WTC11 (cell line): ENCODE data around the gene TTC4. TPM values are rescaled to one million over a fixed set of nuclear protein-coding genes. Genes with fewer than 3 reads are reported as not detected.

Experiments used
- ATAC-seq: fragments of 200-7000 bp; cut with Tn5 transposase; 2 replicates; pipeline ENCODE4 v1.10.0; 2021; ENCODE audit warnings: mild to moderate bottlenecking, moderate library complexity
- CTCF ChIA-PET: fragments of 300-600 bp; sonication (Branson Sonifier 250); formaldehyde crosslinking; loops from one replicate; lab custom pipeline; 2021; ENCODE audit warnings: antibody characterized with exemption; lab: Charles Lee
- POLR2A ChIA-PET: fragments of 350-600 bp; sonication (Branson Sonifier 250); formaldehyde crosslinking; loops from one replicate; lab custom pipeline; 2021; ENCODE audit warnings: antibody characterized with exemption; lab: Charles Lee
- DNase-seq: peaks from one replicate; pipeline ENCODE4 v3.0.0; 2021; ENCODE audit warnings: low spot score
- H3K27ac Mint-ChIP-seq: 2 replicates; pipeline ENCODE4 v1.8.0; 2021; ENCODE audit warnings: mixed read lengths
- H3K27me3 Mint-ChIP-seq: 2 replicates; pipeline ENCODE4 v1.8.0; 2021; ENCODE audit warnings: low read depth, mild to moderate bottlenecking, moderate library complexity, mixed read lengths
- H3K36me3 Mint-ChIP-seq: 2 replicates; pipeline ENCODE4 v1.8.0; 2021; ENCODE audit warnings: mixed read lengths
- H3K4me1 Mint-ChIP-seq: 2 replicates; pipeline ENCODE4 v1.8.0; 2022; ENCODE audit warnings: mixed read lengths
- H3K4me3 Mint-ChIP-seq: 2 replicates; pipeline ENCODE4 v1.8.0; 2021; ENCODE audit warnings: mild to moderate bottlenecking, moderate library complexity, mixed read lengths
- H3K9me3 Mint-ChIP-seq: 2 replicates; pipeline ENCODE4 v1.8.0; 2021; ENCODE audit warnings: mixed read lengths
- ATF1 ChIP-seq: sonication (generic); formaldehyde crosslinking; IDR thresholded peaks from 2 replicates; pipeline ENCODE4 v1.8.1; 2023; ENCODE audit warnings: mild to moderate bottlenecking, moderate library complexity, missing genetic modification reagents
- CREM ChIP-seq: sonication (generic); formaldehyde crosslinking; IDR thresholded peaks from 2 replicates; pipeline ENCODE4 v1.8.1; 2022; ENCODE audit warnings: mild to moderate bottlenecking, missing genetic modification reagents, moderate library complexity
- EMX1 ChIP-seq: fragments of 250-450 bp; sonication (Bioruptor Pico); IDR thresholded peaks from 2 replicates; pipeline ENCODE4 v1.8.0; 2021; ENCODE audit warnings: mild to moderate bottlenecking
- ETV6 ChIP-seq: sonication (generic); formaldehyde crosslinking; IDR thresholded peaks from 2 replicates; pipeline ENCODE4 v1.8.1; 2022; ENCODE audit warnings: mild to moderate bottlenecking, missing genetic modification reagents
- GABPB1 ChIP-seq: sonication (generic); formaldehyde crosslinking; IDR thresholded peaks from 2 replicates; pipeline ENCODE4 v1.8.1; 2023; ENCODE audit warnings: mild to moderate bottlenecking, missing genetic modification reagents
- GRHL2 ChIP-seq: fragments of 250-450 bp; sonication (Bioruptor Pico); IDR thresholded peaks from 2 replicates; pipeline ENCODE4 v1.8.0; 2022; ENCODE audit warnings: mild to moderate bottlenecking, moderate library complexity; ENCODE audit not compliant: insufficient replicate concordance, severe bottlenecking
- HMGA2 ChIP-seq: fragments of 250-450 bp; sonication (Bioruptor Pico); IDR thresholded peaks from 2 replicates; pipeline ENCODE4 v1.4.0; 2021; ENCODE audit warnings: mild to moderate bottlenecking, moderate library complexity
- IRF2 ChIP-seq: sonication (generic); formaldehyde crosslinking; IDR thresholded peaks from 2 replicates; pipeline ENCODE4 v1.8.0; 2022; ENCODE audit warnings: low read depth, missing genetic modification reagents, borderline replicate concordance
- OVOL2 ChIP-seq: fragments of 250-450 bp; sonication (Bioruptor Pico); IDR thresholded peaks from 2 replicates; pipeline ENCODE4 v1.9.0; 2021; ENCODE audit warnings: mild to moderate bottlenecking, borderline replicate concordance
- PRRX2 ChIP-seq: fragments of 250-450 bp; sonication (Bioruptor Pico); IDR thresholded peaks from 2 replicates; pipeline ENCODE4 v1.8.0; 2021; ENCODE audit warnings: mild to moderate bottlenecking
- SMAD3 ChIP-seq: sonication (generic); formaldehyde crosslinking; IDR thresholded peaks from 2 replicates; pipeline ENCODE4 v1.8.0; 2022; ENCODE audit warnings: missing genetic modification reagents, mild to moderate bottlenecking, borderline replicate concordance
- TEAD1 ChIP-seq: sonication (generic); formaldehyde crosslinking; IDR thresholded peaks from 2 replicates; pipeline ENCODE4 v1.8.0; 2022; ENCODE audit warnings: mild to moderate bottlenecking, missing genetic modification reagents
- ZNF121 ChIP-seq: sonication (generic); formaldehyde crosslinking; IDR thresholded peaks from 2 replicates; pipeline ENCODE4 v1.8.0; 2023; ENCODE audit warnings: missing genetic modification reagents
- ZNF671 ChIP-seq: fragments of 250-450 bp; sonication (Bioruptor Pico); IDR thresholded peaks from 2 replicates; pipeline ENCODE4 v1.8.0; 2021; ENCODE audit warnings: mild to moderate bottlenecking
- total RNA-seq: library from RNA; stranded (reverse); gene quantifications from 3 replicates; pipeline ENCODE4 v1.2.3, GENCODE V29; 2021
- TF ChIP-seq, protein P1 (sequence below): sonication (generic); formaldehyde crosslinking; IDR thresholded peaks from 2 replicates; pipeline ENCODE4 v1.8.1; 2023; ENCODE audit warnings: mild to moderate bottlenecking, missing genetic modification reagents, borderline replicate concordance
- TF ChIP-seq, protein P2 (sequence below): sonication (generic); formaldehyde crosslinking; IDR thresholded peaks from 2 replicates; pipeline ENCODE4 v1.8.1; 2023; ENCODE audit warnings: mild to moderate bottlenecking, moderate library complexity, missing genetic modification reagents
- TF ChIP-seq, protein P3 (sequence below): sonication (generic); formaldehyde crosslinking; IDR thresholded peaks from 2 replicates; pipeline ENCODE4 v1.8.1; 2022; ENCODE audit warnings: mild to moderate bottlenecking, missing genetic modification reagents, moderate library complexity, borderline replicate concordance
- TF ChIP-seq, protein P4 (sequence below): sonication (generic); formaldehyde crosslinking; IDR thresholded peaks from 2 replicates; pipeline ENCODE4 v1.8.1; 2022; ENCODE audit warnings: missing genetic modification reagents, borderline replicate concordance
- TF ChIP-seq, protein P5 (sequence below): sonication (generic); formaldehyde crosslinking; IDR thresholded peaks from 2 replicates; pipeline ENCODE4 v1.8.1; 2023; ENCODE audit warnings: mild to moderate bottlenecking, missing genetic modification reagents, moderate library complexity
- TF ChIP-seq, protein P6 (sequence below): sonication (generic); formaldehyde crosslinking; IDR thresholded peaks from 2 replicates; pipeline ENCODE4 v1.8.0; 2022; ENCODE audit warnings: mild to moderate bottlenecking, missing genetic modification reagents
- TF ChIP-seq, protein P7 (sequence below): sonication (generic); formaldehyde crosslinking; IDR thresholded peaks from 2 replicates; pipeline ENCODE4 v1.8.0; 2023; ENCODE audit warnings: missing genetic modification reagents, mild to moderate bottlenecking, borderline replicate concordance

The TTC4 gene
- total RNA-seq, 1 experiment from 2014 or later: 18.8 TPM

DNA sequence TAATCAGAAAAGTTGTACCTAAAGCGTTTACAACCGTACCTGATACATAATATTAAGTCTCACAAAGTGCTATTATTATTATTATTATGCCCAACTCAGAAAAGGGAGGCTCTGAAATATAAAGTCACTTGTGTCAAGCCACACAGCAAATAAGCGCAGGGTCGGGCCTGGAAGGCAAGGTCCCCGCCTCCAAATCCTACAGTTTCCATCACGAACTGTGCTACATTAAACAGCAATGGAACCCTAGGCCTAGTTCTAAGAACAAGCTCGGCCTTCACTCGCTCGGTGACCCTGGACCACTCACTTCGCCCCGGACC lies 48.1 kb downstream of the TTC4 start (continued):
- TF ChIP-seq, protein P1, sequence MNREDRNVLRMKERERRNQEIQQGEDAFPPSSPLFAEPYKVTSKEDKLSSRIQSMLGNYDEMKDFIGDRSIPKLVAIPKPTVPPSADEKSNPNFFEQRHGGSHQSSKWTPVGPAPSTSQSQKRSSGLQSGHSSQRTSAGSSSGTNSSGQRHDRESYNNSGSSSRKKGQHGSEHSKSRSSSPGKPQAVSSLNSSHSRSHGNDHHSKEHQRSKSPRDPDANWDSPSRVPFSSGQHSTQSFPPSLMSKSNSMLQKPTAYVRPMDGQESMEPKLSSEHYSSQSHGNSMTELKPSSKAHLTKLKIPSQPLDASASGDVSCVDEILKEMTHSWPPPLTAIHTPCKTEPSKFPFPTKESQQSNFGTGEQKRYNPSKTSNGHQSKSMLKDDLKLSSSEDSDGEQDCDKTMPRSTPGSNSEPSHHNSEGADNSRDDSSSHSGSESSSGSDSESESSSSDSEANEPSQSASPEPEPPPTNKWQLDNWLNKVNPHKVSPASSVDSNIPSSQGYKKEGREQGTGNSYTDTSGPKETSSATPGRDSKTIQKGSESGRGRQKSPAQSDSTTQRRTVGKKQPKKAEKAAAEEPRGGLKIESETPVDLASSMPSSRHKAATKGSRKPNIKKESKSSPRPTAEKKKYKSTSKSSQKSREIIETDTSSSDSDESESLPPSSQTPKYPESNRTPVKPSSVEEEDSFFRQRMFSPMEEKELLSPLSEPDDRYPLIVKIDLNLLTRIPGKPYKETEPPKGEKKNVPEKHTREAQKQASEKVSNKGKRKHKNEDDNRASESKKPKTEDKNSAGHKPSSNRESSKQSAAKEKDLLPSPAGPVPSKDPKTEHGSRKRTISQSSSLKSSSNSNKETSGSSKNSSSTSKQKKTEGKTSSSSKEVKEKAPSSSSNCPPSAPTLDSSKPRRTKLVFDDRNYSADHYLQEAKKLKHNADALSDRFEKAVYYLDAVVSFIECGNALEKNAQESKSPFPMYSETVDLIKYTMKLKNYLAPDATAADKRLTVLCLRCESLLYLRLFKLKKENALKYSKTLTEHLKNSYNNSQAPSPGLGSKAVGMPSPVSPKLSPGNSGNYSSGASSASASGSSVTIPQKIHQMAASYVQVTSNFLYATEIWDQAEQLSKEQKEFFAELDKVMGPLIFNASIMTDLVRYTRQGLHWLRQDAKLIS (CRISPR knock-in tag): no peak
- no peak for TF ChIP-seq ATF1 (CRISPR knock-in tag)
- no peak for TF ChIP-seq SMAD3
- no peak for TF ChIP-seq GABPB1
- TF ChIP-seq, protein P2, sequence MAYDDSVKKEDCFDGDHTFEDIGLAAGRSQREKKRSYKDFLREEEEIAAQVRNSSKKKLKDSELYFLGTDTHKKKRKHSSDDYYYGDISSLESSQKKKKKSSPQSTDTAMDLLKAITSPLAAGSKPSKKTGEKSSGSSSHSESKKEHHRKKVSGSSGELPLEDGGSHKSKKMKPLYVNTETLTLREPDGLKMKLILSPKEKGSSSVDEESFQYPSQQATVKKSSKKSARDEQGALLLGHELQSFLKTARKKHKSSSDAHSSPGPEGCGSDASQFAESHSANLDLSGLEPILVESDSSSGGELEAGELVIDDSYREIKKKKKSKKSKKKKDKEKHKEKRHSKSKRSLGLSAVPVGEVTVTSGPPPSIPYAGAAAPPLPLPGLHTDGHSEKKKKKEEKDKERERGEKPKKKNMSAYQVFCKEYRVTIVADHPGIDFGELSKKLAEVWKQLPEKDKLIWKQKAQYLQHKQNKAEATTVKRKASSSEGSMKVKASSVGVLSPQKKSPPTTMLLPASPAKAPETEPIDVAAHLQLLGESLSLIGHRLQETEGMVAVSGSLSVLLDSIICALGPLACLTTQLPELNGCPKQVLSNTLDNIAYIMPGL (CRISPR knock-in tag): no peak
- TF ChIP-seq, protein P3, sequence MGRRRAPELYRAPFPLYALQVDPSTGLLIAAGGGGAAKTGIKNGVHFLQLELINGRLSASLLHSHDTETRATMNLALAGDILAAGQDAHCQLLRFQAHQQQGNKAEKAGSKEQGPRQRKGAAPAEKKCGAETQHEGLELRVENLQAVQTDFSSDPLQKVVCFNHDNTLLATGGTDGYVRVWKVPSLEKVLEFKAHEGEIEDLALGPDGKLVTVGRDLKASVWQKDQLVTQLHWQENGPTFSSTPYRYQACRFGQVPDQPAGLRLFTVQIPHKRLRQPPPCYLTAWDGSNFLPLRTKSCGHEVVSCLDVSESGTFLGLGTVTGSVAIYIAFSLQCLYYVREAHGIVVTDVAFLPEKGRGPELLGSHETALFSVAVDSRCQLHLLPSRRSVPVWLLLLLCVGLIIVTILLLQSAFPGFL: no peak
- TF ChIP-seq, protein P4, sequence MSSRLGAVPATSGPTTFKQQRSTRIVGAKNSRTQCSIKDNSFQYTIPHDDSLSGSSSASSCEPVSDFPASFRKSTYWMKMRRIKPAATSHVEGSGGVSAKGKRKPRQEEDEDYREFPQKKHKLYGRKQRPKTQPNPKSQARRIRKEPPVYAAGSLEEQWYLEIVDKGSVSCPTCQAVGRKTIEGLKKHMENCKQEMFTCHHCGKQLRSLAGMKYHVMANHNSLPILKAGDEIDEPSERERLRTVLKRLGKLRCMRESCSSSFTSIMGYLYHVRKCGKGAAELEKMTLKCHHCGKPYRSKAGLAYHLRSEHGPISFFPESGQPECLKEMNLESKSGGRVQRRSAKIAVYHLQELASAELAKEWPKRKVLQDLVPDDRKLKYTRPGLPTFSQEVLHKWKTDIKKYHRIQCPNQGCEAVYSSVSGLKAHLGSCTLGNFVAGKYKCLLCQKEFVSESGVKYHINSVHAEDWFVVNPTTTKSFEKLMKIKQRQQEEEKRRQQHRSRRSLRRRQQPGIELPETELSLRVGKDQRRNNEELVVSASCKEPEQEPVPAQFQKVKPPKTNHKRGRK (CRISPR knock-in tag): no peak
- TF ChIP-seq, protein P5, sequence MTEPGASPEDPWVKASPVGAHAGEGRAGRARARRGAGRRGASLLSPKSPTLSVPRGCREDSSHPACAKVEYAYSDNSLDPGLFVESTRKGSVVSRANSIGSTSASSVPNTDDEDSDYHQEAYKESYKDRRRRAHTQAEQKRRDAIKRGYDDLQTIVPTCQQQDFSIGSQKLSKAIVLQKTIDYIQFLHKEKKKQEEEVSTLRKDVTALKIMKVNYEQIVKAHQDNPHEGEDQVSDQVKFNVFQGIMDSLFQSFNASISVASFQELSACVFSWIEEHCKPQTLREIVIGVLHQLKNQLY: no peak
- TF ChIP-seq, protein P6, sequence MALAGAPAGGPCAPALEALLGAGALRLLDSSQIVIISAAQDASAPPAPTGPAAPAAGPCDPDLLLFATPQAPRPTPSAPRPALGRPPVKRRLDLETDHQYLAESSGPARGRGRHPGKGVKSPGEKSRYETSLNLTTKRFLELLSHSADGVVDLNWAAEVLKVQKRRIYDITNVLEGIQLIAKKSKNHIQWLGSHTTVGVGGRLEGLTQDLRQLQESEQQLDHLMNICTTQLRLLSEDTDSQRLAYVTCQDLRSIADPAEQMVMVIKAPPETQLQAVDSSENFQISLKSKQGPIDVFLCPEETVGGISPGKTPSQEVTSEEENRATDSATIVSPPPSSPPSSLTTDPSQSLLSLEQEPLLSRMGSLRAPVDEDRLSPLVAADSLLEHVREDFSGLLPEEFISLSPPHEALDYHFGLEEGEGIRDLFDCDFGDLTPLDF: no peak

DNA sequence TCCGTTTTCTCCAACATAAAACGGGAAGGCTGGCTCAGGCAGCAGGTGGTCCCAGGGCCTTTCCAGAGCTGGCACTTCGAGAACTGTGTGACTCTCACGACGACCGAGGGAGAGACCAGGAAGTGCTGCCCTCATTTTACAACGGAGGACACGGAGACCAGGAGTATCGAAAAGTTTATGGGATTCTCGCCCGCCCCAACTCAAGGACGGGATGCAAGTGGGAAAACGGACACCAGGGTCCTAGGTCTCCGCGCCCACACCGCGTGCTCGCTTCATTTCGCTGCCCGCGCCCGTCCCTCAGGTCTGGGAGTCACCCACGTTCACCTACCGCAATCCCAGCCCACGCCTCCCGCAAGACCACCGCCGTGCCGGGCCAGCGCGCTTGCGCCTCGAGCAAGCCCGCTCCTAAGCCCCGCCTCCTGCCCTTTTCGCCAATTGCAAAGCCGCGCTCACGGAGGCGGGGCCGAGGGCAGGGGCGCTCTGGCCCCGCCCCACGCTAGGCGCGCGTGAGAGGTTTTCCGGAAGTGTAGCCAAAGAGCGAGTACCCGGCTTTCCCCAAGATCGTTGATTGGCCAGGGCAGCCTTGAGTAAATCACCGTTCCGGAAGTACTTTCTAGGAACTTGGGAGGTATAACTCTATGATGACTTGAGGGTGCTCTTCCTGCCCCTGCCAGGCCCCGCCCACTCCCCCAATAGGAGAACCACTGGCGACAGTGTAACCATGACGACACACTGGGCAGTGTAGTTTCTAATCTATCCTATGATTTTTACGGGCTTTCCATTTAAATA lies 48.7 kb downstream of the TTC4 start, which contains the start of gene PARS2:
Gene PARS2, minus strand, starts transcription at position 391 of the 789 bp plus-strand sequence. CDS start 5,362 bp downstream, outside the sequence.
- Mint-ChIP-seq H3K27ac (peak within 1 kb of the TSS; percentile 92), H3K4me3 (peak within 1 kb of the TSS; percentile 94), H3K36me3 (no peaks in the 10 kb centered on the region), H3K4me1 (peaks cover 22% of the 10 kb centered on the region), H3K9me3 (no peaks in the 10 kb centered on the region), H3K27me3 (no peaks in the 10 kb centered on the region; the same call in 1 of the 2 replicates)
- ChIA-PET CTCF (interaction anchor here (0.7 to 3.0 kb wide), 2 partner anchors 28 to 217 kb away, joined by 4 to 11 read pairs; partner anchors contain the start of gene ACOT11), POLR2A (no interaction called here)
- ATAC-seq (peak; percentile 96), DNase-seq (peak; percentile 96)
- TF ChIP-seq IRF2 (CRISPR knock-in tag) (no peak), OVOL2 (CRISPR knock-in tag) (no peak), GRHL2 (CRISPR knock-in tag) (no peak), HMGA2 (CRISPR knock-in tag) (no peak), ETV6 (peak; percentile 60; the same call in 1 of the 2 replicates), EMX1 (CRISPR knock-in tag) (no peak), ZNF121 (peak; percentile 13; the same call in 1 of the 2 replicates), TEAD1 (CRISPR knock-in tag) (peak; percentile 61; the same call in 1 of the 2 replicates), PRRX2 (CRISPR knock-in tag) (no peak), CREM (0 out of 2 replicates have a peak, but pooled peaks have one; percentile 35), SMAD3 (no peak; the same call in 1 of the 2 replicates), ZNF671 (CRISPR knock-in tag) (no peak)
- TF ChIP-seq, protein P7, sequence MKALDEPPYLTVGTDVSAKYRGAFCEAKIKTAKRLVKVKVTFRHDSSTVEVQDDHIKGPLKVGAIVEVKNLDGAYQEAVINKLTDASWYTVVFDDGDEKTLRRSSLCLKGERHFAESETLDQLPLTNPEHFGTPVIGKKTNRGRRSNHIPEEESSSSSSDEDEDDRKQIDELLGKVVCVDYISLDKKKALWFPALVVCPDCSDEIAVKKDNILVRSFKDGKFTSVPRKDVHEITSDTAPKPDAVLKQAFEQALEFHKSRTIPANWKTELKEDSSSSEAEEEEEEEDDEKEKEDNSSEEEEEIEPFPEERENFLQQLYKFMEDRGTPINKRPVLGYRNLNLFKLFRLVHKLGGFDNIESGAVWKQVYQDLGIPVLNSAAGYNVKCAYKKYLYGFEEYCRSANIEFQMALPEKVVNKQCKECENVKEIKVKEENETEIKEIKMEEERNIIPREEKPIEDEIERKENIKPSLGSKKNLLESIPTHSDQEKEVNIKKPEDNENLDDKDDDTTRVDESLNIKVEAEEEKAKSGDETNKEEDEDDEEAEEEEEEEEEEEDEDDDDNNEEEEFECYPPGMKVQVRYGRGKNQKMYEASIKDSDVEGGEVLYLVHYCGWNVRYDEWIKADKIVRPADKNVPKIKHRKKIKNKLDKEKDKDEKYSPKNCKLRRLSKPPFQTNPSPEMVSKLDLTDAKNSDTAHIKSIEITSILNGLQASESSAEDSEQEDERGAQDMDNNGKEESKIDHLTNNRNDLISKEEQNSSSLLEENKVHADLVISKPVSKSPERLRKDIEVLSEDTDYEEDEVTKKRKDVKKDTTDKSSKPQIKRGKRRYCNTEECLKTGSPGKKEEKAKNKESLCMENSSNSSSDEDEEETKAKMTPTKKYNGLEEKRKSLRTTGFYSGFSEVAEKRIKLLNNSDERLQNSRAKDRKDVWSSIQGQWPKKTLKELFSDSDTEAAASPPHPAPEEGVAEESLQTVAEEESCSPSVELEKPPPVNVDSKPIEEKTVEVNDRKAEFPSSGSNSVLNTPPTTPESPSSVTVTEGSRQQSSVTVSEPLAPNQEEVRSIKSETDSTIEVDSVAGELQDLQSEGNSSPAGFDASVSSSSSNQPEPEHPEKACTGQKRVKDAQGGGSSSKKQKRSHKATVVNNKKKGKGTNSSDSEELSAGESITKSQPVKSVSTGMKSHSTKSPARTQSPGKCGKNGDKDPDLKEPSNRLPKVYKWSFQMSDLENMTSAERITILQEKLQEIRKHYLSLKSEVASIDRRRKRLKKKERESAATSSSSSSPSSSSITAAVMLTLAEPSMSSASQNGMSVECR (CRISPR knock-in tag): peak; percentile 52; the same call in 1 of the 2 replicates
